Measurements from ENCODE around the gene DOCK3.
"Not testable (repeated sequence)": the region's sequence is repeated elsewhere in the genome, so short reads cannot be mapped to it uniquely, and the experiment has no call there.

The DOCK3 gene

GRCh38 chr3:50651445-50651844, 23.3 kb upstream of the DOCK3 start:
- no peak for FAIRE-seq

GRCh38 chr3:50651920-50652529, 22.7 kb upstream of the DOCK3 start:
- FAIRE-seq, result no peak

- no peak for FAIRE-seq
Measured at GRCh38 chr3:50652709-50653108, 22.0 kb upstream of the DOCK3 start.

- FAIRE-seq, result no peak
Measured at GRCh38 chr3:50653937-50654595, 20.7 kb upstream of the DOCK3 start.

GRCh38 chr3:50655009-50655830, 19.5 kb upstream of the DOCK3 start:
- FAIRE-seq, result no peak

- FAIRE-seq, result no peak
Measured at GRCh38 chr3:50656417-50657195, 18.1 kb upstream of the DOCK3 start.

GRCh38 chr3:50657407-50657806, 17.3 kb upstream of the DOCK3 start:
- FAIRE-seq, result no peak

GRCh38 chr3:50657816-50658215, 16.9 kb upstream of the DOCK3 start:
- no peak for FAIRE-seq

GRCh38 chr3:50658416-50658815, 16.3 kb upstream of the DOCK3 start:
- no peak for FAIRE-seq

GRCh38 chr3:50658831-50659230, 15.9 kb upstream of the DOCK3 start:
- no peak for FAIRE-seq

- no peak for FAIRE-seq
Measured at GRCh38 chr3:50660386-50660785, 14.3 kb upstream of the DOCK3 start.

GRCh38 chr3:50661321-50661837, 13.3 kb upstream of the DOCK3 start:
- FAIRE-seq, result no peak

GRCh38 chr3:50662408-50662807, 12.3 kb upstream of the DOCK3 start:
- no peak for FAIRE-seq

GRCh38 chr3:50665081-50665840, 9.5 kb upstream of the DOCK3 start:
- no peak for FAIRE-seq

- FAIRE-seq, result not testable (repeated sequence)
Measured at GRCh38 chr3:50665841-50666115, 8.9 kb upstream of the DOCK3 start.

- no peak for FAIRE-seq
Measured at GRCh38 chr3:50666837-50667236, 7.9 kb upstream of the DOCK3 start.

- no peak for FAIRE-seq
Measured at GRCh38 chr3:50671331-50671730, 3.4 kb upstream of the DOCK3 start.

- no peak for FAIRE-seq
Measured at GRCh38 chr3:50672656-50673055, 2.1 kb upstream of the DOCK3 start.

GRCh38 chr3:50673931-50674330, 796 bp upstream of the DOCK3 start:
- FAIRE-seq, result no peak

- no peak for FAIRE-seq
Measured at GRCh38 chr3:50675179-50676030, 678 bp downstream of the DOCK3 start.

- no peak for FAIRE-seq
Measured at GRCh38 chr3:50676031-50676705, 1.4 kb downstream of the DOCK3 start.

All from TTC549 (cell line).